Iris pigment epithelial cell (primary cell): ENCODE measurements around the gene ASB13.

ENCODE experiments used
- DNase-seq: peaks from one replicate; pipeline ENCODE4 v3.0.0-alpha.2; 2011; ENCODE audit warnings: low read depth

ASB13 gene

GRCh38 chr10:5647507-5648240, 18.7 kb downstream of the ASB13 start:
- DNase-seq = no peak

GRCh38 chr10:5645944-5646617, 20.3 kb downstream of the ASB13 start:
- peak; percentile 14 for DNase-seq

- no peak for DNase-seq
Measured at GRCh38 chr10:5645375-5645774, 21.0 kb downstream of the ASB13 start.

GRCh38 chr10:5644930-5645329, 21.5 kb downstream of the ASB13 start:
- DNase-seq = no peak

- DNase-seq = peak; percentile 48
Measured at GRCh38 chr10:5643346-5644067, 22.9 kb downstream of the ASB13 start.

- no peak for DNase-seq
Measured at GRCh38 chr10:5641501-5641900, 24.9 kb downstream of the ASB13 start.

GRCh38 chr10:5640501-5640900, 25.9 kb downstream of the ASB13 start:
- DNase-seq = no peak

- DNase-seq = no peak
Measured at GRCh38 chr10:5640036-5640435, 26.4 kb downstream of the ASB13 start.

- no peak for DNase-seq
Measured at GRCh38 chr10:5639066-5639465, 27.3 kb downstream of the ASB13 start.

- DNase-seq = no peak
Measured at GRCh38 chr10:5638494-5638893, 27.9 kb downstream of the ASB13 start.

- DNase-seq = no peak
Measured at GRCh38 chr10:5634918-5635317, 31.5 kb downstream of the ASB13 start.

GRCh38 chr10:5633166-5633749, 33.1 kb downstream of the ASB13 start:
- DNase-seq = peak; percentile 18

- no peak for DNase-seq
Measured at GRCh38 chr10:5632446-5632845, 33.9 kb downstream of the ASB13 start.

GRCh38 chr10:5631936-5632335, 34.5 kb downstream of the ASB13 start:
- DNase-seq = no peak

- no peak for DNase-seq
Measured at GRCh38 chr10:5630112-5630436, 36.3 kb downstream of the ASB13 start.

GRCh38 chr10:5629303-5630111, 36.9 kb downstream of the ASB13 start:
- DNase-seq = peak; percentile 79

- DNase-seq = peak; percentile 47
Measured at GRCh38 chr10:5628451-5629302, 37.7 kb downstream of the ASB13 start.

GRCh38 chr10:5627486-5628044, 38.8 kb downstream of the ASB13 start:
- no peak for DNase-seq

- no peak for DNase-seq
Measured at GRCh38 chr10:5625992-5626777, 40.2 kb downstream of the ASB13 start.

- no peak for DNase-seq
Measured at GRCh38 chr10:5624701-5625100, 41.7 kb downstream of the ASB13 start.
